NB4 (cell line): ENCODE measurements around the gene JAKMIP2.
"Not testable (repeated sequence)": the region's sequence is repeated elsewhere in the genome, so short reads cannot be mapped to it uniquely, and the experiment has no call there.

Experiments used
- DNase-seq: peaks from one replicate; pipeline ENCODE4 v3.0.0; 2010; ENCODE audit warnings: low read depth
- H3K4me3 ChIP-seq: one replicate; pipeline ENCODE4 v1.5.1; 2011; ENCODE audit warnings: mild to moderate bottlenecking, low read depth, low read length, moderate library complexity
- CTCF ChIP-seq: IDR thresholded peaks from one replicate; pipeline ENCODE4 v1.5.1; 2012; ENCODE audit warnings: low read depth, low read length
- MAX ChIP-seq: IDR thresholded peaks from 2 replicates; pipeline ENCODE4 v1.6.1; 2011; ENCODE audit warnings: low read depth, low read length
- MYC ChIP-seq: IDR thresholded peaks from 2 replicates; pipeline ENCODE4 v1.6.1; 2011; ENCODE audit warnings: low read depth, low read length
- POLR2A ChIP-seq: IDR thresholded peaks from 2 replicates; pipeline ENCODE4 v1.6.1; 2011; ENCODE audit warnings: mild to moderate bottlenecking; ENCODE audit not compliant: insufficient read length; ENCODE audit errors: extremely low read depth

The JAKMIP2 gene

DNA sequence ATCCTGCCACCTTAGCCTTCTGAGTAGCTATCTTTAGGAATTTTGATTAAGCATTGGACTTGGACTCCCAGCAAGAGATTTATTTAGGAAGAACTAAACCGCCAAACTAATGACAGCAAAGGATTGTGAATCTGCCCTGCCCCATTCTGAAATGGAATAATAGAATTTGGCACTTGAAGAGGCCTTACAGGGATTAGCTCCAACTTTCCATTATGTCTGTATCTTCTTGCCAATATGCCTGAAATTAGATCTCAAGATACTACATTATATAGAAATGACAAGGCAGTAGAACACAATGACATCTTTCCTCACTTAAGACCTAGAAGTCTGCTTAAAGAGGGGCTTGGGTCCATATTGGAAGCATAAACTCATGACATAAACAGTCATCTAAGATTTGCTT is 195.7 kb downstream of the JAKMIP2 start:
- TF ChIP-seq MYC (no peak), MAX (no peak), POLR2A (no peak), CTCF (no peak)
- no peak for DNase-seq
- no peak overlapping the region for H3K4me3 ChIP-seq

- no peak for DNase-seq
- no peak overlapping the region for H3K4me3 ChIP-seq
- TF ChIP-seq MYC (no peak), CTCF (no peak), MAX (no peak), POLR2A (no peak)
Measured at GRCh38 chr5:147586221-147586620, 196.3 kb downstream of the JAKMIP2 start.

GRCh38 chr5:147582272-147582671 is 200.3 kb downstream of the JAKMIP2 start:
- H3K4me3 ChIP-seq, DNase-seq: not testable (repeated sequence)

GRCh38 chr5:147580418-147580817 is 202.1 kb downstream of the JAKMIP2 start:
- H3K4me3 ChIP-seq, DNase-seq: not testable (repeated sequence)

DNA sequence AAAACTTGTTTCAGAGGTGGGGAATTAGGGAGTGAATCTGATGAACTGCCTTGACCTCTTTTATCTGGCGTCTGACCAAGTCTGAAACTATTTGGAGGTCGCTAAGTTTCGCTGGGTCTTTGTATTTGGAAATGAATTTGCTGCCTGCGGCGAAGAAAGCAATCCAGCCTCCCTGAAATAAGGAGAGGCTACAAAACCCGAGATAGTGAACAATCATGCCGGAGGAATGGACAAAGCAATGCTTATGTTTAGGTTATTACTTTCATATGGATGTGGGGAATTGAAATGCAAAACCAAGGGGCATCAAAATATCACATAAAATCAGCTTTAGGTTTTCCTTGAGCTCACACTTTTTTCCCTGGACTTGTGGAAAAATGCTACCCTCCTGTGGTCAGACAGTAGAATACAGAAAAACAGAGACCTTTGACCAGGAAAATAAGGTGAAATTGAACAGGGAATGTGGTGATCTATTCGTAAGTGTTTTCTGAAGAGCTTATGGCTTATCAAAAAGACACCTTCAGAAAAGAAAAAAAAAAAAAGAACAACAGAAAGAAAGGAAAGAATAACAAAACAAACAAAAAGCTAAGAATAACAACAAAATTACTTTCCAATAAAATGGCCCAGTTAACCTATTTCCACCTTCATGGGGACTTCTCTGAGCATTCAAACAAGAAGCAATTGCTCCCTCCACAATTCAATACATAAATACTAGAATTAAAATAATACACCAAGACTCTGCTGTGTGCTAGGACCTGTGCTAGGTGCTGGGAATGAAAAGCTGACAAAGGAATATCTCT is 204.1 kb downstream of the JAKMIP2 start:
- peak; percentile 29 for DNase-seq
- TF ChIP-seq MYC = no peak
- TF ChIP-seq CTCF = peak; percentile 37
- TF ChIP-seq MAX = no peak
- no peak for TF ChIP-seq POLR2A
- H3K4me3 ChIP-seq = no peak overlapping the region

GRCh38 chr5:147576646-147577535 is 205.6 kb downstream of the JAKMIP2 start:
- H3K4me3 ChIP-seq = no peak overlapping the region
- TF ChIP-seq POLR2A (no peak), MAX (no peak), CTCF (peak; percentile 89), MYC (no peak)
- peak; percentile 21 for DNase-seq
